Pericardium fibroblast (primary cell): ENCODE data around the gene SLC6A5. TPM values are rescaled to one million over a fixed set of nuclear protein-coding genes. Genes with fewer than 3 reads are reported as not detected.

ENCODE experiments used
- total RNA-seq: library from RNA; depleted of rRNA; stranded (reverse); fragments of >200 nt; gene quantifications from 2 replicates; pipeline ENCODE4 v1.2.3, GENCODE V29; 2015

SLC6A5 gene
- total RNA-seq, result not detected in 2 replicates

GRCh38 chr11:20599221-20600019 is at the start of gene SLC6A5:
Gene SLC6A5, plus strand, starts transcription at chr11:20599608. Its CDS starts 65 bp downstream, at chr11:20599673.

GRCh38 chr11:20668844-20669819 is 69.7 kb downstream of the SLC6A5 start, which contains the start of gene NELL1:
Gene NELL1, plus strand, starts transcription at chr11:20669586.

Other genes starting within 250 kb of the SLC6A5 start
- 16.1 and 33.7 TPM in 2 replicates for gene HTATIP2, start 235.9 kb upstream of the SLC6A5 start, total RNA-seq
- gene PRMT3, start 211.9 kb upstream of the SLC6A5 start, total RNA-seq, result 8.1 and 23.1 TPM in 2 replicates
- not detected in 2 replicates for gene NELL1, start 70.0 kb downstream of the SLC6A5 start, total RNA-seq